MCF 10A (cell line): ENCODE measurements around the gene RPAP2. TPM values are rescaled to one million over a fixed set of nuclear protein-coding genes. Genes with fewer than 3 reads are reported as not detected.
"Not testable (repeated sequence)": the region's sequence is repeated elsewhere in the genome, so short reads cannot be mapped to it uniquely, and the experiment has no call there.

Source experiments
- BruUV-seq: library from RNA; stranded (reverse); fragments of 400-500 nt; replicated peaks from 2 replicates; lab custom pipeline; 2021; lab: Mats Ljungman, UMichigan
- CTCF ChIA-PET: fragments of 300-600 bp; sonication (Branson Sonifier 250); formaldehyde crosslinking; extraction: SDS; loops from one replicate; lab custom pipeline; 2021; ENCODE audit warnings: antibody characterized with exemption, inconsistent platforms; lab: Yijun Ruan, JAX
- POLR2A ChIA-PET: fragments of 300-600, 350-650 bp; sonication (Branson Sonifier 250); formaldehyde crosslinking; extraction: SDS; loops from one replicate; lab custom pipeline; 2020; ENCODE audit warnings: antibody characterized with exemption, inconsistent platforms; lab: Yijun Ruan, JAX
- DNase-seq: peaks from one replicate; pipeline ENCODE4 v3.0.0-alpha.2; 2018; ENCODE audit not compliant: unreplicated experiment
- H3K27ac Mint-ChIP-seq: one replicate; pipeline ENCODE4 v1.8.0; 2022; ENCODE audit warnings: mild to moderate bottlenecking, low read depth, mixed read lengths; ENCODE audit not compliant: unreplicated experiment
- H3K27me3 Mint-ChIP-seq: one replicate; pipeline ENCODE4 v1.8.0; 2022; ENCODE audit warnings: mixed read lengths; ENCODE audit not compliant: insufficient read depth, unreplicated experiment
- H3K36me3 Mint-ChIP-seq: one replicate; pipeline ENCODE4 v1.8.0; 2022; ENCODE audit warnings: mild to moderate bottlenecking, moderate library complexity, mixed read lengths; ENCODE audit not compliant: insufficient read depth, unreplicated experiment
- H3K4me1 Mint-ChIP-seq: one replicate; pipeline ENCODE4 v1.8.0; 2022; ENCODE audit warnings: mixed read lengths; ENCODE audit not compliant: insufficient read depth, unreplicated experiment
- H3K4me3 Mint-ChIP-seq: one replicate; pipeline ENCODE4 v1.8.0; 2022; ENCODE audit warnings: mild to moderate bottlenecking, moderate library complexity, mixed read lengths; ENCODE audit not compliant: unreplicated experiment
- H3K9me3 Mint-ChIP-seq: one replicate; pipeline ENCODE4 v1.8.0; 2022; ENCODE audit warnings: mixed read lengths; ENCODE audit not compliant: unreplicated experiment
- intact Hi-C: fragments of 100-400 bp; cut with micrococcal nuclease; formaldehyde crosslinking; loops from 2 replicates; pipeline ENCODE4 v1.14.1; 2022
- total RNA-seq: library from RNA; stranded (reverse); gene quantifications from 2 replicates; pipeline ENCODE4 v1.2.3, GENCODE V29; 2022
- TF ChIP-seq, protein P1 (sequence below): fragments of 200-600 bp; IDR thresholded peaks from one replicate; pipeline ENCODE4 v1.8.0; 2022; ENCODE audit warnings: antibody characterized with exemption, mild to moderate bottlenecking; ENCODE audit not compliant: unreplicated experiment

Gene RPAP2
- total RNA-seq, 1 experiment from 2014 or later: 26.2 TPM

DNA sequence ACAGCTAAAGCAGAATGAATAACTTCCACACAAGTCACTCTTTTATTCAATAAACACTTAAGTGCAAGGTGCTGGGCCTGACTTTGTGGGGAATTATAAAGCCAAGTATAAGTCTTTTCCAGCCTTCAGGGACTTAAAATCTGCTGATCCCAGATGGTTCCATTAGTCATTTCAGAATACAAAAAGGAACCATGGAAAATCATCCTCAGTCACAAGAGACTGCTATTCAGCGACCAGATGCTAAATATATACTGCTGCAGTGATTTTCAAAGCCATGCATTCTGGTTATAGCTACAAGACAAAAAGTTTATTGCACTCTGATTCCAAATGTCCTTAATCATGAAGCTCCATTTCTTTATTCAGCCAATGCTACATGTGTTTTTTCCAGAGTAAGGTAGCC is 25.8 kb upstream of the RPAP2 start:
- peaks cover 40% of the 10 kb centered on the region for H3K36me3 Mint-ChIP-seq
- TF ChIP-seq, protein P1, sequence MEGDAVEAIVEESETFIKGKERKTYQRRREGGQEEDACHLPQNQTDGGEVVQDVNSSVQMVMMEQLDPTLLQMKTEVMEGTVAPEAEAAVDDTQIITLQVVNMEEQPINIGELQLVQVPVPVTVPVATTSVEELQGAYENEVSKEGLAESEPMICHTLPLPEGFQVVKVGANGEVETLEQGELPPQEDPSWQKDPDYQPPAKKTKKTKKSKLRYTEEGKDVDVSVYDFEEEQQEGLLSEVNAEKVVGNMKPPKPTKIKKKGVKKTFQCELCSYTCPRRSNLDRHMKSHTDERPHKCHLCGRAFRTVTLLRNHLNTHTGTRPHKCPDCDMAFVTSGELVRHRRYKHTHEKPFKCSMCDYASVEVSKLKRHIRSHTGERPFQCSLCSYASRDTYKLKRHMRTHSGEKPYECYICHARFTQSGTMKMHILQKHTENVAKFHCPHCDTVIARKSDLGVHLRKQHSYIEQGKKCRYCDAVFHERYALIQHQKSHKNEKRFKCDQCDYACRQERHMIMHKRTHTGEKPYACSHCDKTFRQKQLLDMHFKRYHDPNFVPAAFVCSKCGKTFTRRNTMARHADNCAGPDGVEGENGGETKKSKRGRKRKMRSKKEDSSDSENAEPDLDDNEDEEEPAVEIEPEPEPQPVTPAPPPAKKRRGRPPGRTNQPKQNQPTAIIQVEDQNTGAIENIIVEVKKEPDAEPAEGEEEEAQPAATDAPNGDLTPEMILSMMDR: no peak
- CTCF ChIA-PET: interaction anchor here (0.6 to 1.2 kb wide), 4 partner anchors 18 to 970 kb away, joined by 3 to 4 read pairs (median 3); no protein-coding TSS in a partner anchor

DNA sequence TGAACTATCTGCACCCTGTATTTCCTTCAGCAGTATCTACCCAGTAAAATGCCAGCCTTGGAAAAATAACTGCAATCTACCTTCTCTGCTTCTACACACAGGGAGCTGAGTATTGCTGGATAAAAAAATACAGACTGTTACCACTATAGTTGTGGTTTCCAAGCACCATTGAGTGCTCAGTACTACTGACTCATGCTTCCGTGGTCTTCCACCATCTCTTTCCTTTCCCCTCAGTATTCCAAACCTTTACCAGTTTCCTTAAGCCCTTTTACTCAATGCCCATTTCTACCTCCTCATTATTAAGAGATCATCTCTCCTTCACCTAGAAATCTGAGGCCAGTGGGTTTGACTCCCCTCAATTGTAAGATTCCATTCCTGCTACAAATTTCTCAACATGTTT is 23.9 kb upstream of the RPAP2 start:
- Mint-ChIP-seq H3K27me3 (no peaks in the 10 kb centered on the region), H3K4me3 (no peak overlapping the region), H3K27ac (no peak overlapping the region), H3K36me3 (peaks cover 46% of the 10 kb centered on the region), H3K4me1 (no peaks in the 10 kb centered on the region), H3K9me3 (no peaks in the 10 kb centered on the region)
- DNase-seq: no peak
- CTCF ChIA-PET: no interaction called here
- POLR2A ChIA-PET: interaction anchor here (0.9 kb wide), 1 partner anchor 11 kb away, joined by 4 read pairs; no protein-coding TSS in a partner anchor
- BruUV-seq: no TSS peak
- intact Hi-C loops: no loop called here
- TF ChIP-seq, protein P1: no peak

More for the DNA sequence above, 25.8 kb upstream of the RPAP2 start:
- no peak overlapping the region for H3K4me3 Mint-ChIP-seq
- POLR2A ChIA-PET: interaction anchor here (0.6 to 1.2 kb wide), 2 partner anchors 18 to 382 kb away, joined by 3 read pairs; no protein-coding TSS in a partner anchor
- H3K27me3 Mint-ChIP-seq: no peaks in the 10 kb centered on the region
- no peaks in the 10 kb centered on the region for H3K9me3 Mint-ChIP-seq
- DNase-seq: no peak
- intact Hi-C loops: no loop called here
- BruUV-seq: no TSS peak
- no peaks in the 10 kb centered on the region for H3K4me1 Mint-ChIP-seq
- no peak overlapping the region for H3K27ac Mint-ChIP-seq

DNA sequence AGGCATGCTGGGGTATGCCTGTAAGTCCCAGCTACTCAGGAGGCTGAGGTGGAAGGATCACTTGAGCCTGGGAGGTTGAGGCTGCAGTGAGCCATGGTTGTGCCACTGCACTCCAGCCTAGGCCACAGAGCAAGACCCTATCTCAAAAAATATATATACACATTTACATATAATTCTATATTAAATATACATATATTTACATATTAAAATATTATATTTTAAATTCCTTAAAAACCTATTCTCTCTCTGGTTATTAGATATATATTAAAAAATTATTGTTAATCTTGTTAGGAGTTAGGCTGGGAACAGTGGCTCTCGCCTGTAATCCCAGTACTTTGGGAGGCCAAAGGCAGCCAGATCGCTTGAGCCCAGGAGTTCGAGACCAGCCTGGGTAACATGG is 22.8 kb upstream of the RPAP2 start:
- DNase-seq: no peak
- CTCF ChIA-PET: interaction anchor here (0.6 kb wide), 1 partner anchor 1556 kb away, joined by 4 read pairs; no protein-coding TSS in a partner anchor
- Mint-ChIP-seq H3K4me3 (no peak overlapping the region), H3K36me3 (peaks cover 55% of the 10 kb centered on the region), H3K9me3 (peaks cover 8% of the 10 kb centered on the region), H3K4me1 (no peaks in the 10 kb centered on the region), H3K27ac (no peak overlapping the region), H3K27me3 (no peaks in the 10 kb centered on the region)
- TF ChIP-seq, protein P1: no peak
- no TSS peak for BruUV-seq
- POLR2A ChIA-PET: interaction anchor here (0.6 kb wide), 1 partner anchor 24 kb away, joined by 3 read pairs; no protein-coding TSS in a partner anchor
- intact Hi-C loops: no loop called here

DNA sequence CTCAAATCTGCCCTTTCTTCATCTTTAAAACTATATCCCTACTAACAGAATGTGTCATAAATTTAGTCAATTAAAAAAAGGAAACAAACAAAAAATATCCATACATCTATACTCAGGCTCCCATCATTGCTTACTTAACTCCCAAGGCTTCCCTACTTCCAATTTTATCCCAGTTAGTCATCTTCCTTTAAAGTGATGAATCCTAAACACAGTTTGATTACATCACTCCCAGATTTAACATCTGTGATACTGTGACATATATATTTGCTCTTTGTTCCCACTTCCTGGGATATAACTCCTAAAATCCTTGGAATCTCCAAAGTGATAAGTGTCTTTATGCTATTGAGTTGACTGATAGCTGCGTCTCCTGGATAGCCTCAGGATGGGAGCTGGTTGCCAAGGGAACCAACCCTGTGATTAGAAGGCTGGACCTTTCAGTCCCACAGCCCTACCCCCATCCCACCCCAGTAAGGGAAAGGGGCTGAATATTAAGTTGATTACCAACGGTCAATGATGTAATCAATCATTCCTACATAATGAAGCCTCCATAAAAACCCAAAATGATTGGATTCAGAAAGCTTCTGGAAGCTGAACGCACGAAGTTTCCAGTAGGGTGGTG is 21.6 kb upstream of the RPAP2 start:
- H3K9me3 Mint-ChIP-seq: peaks cover 11% of the 10 kb centered on the region
- intact Hi-C loops: no loop called here
- peaks cover 64% of the 10 kb centered on the region for H3K36me3 Mint-ChIP-seq
- H3K27ac Mint-ChIP-seq: no peak overlapping the region
- TF ChIP-seq, protein P1: no peak
- H3K27me3 Mint-ChIP-seq: no peaks in the 10 kb centered on the region
- ChIA-PET POLR2A (no interaction called here), CTCF (no interaction called here)
- no peak overlapping the region for H3K4me3 Mint-ChIP-seq
- DNase-seq: peak; percentile 21
- no TSS peak for BruUV-seq
- no peaks in the 10 kb centered on the region for H3K4me1 Mint-ChIP-seq

DNA sequence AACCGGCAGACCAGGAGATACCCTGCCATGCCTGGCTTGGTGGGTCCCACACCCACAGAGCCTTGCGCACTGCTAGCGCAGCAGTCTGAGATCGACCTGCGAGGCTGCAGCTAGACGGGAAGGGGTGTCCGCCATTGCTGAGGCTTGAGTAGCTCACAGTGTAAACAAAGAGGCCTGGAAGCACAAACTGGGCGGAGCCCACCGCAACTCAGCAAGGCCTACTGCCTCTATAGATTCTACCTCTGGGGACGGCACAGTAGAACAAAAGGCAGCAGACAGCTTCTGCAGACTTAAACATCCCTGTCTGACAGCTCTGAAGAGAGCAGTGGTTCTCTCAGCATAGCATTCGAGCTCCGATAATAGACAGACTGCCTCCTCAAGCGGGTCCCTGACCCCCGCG is 19.1 kb upstream of the RPAP2 start:
- H3K4me3 Mint-ChIP-seq, intact Hi-C loops, H3K27ac Mint-ChIP-seq, H3K27me3 Mint-ChIP-seq, DNase-seq, H3K4me1 Mint-ChIP-seq, BruUV-seq: not testable (repeated sequence)
- peaks cover 64% of the 10 kb centered on the region for H3K36me3 Mint-ChIP-seq
- ChIA-PET POLR2A (interaction anchor here (0.6 kb wide), 1 partner anchor 80 kb away, joined by 3 read pairs; no protein-coding TSS in a partner anchor), CTCF (interaction anchor here (0.7 to 1.5 kb wide), 4 partner anchors 9 to 283 kb away, joined by 3 to 4 read pairs (median 3); no protein-coding TSS in a partner anchor)
- H3K9me3 Mint-ChIP-seq: peaks cover 17% of the 10 kb centered on the region

DNA sequence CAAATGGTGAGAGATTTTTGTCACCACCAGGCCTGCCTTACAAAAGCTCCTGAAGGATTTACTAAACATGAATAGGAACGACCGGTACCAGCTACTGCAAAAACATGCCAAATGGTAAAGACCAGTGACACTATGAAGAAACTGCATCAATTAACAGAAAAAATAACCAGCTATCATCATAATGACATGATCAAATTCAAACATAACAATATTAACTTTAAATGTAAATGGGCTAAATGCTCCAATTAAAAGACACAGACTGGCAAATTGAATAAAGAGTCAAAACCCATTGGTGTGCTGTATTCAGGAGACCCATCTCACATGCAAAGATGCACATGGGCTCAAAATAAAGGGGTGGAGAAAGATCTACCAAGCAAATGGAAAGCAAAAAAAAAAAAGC is 17.4 kb upstream of the RPAP2 start:
- CTCF ChIA-PET: interaction anchor here (0.6 to 1.2 kb wide), 3 partner anchors 150 to 995 kb away, joined by 3 to 5 read pairs (median 3); no protein-coding TSS in a partner anchor
- BruUV-seq, intact Hi-C loops, H3K27ac Mint-ChIP-seq, H3K4me3 Mint-ChIP-seq, POLR2A ChIA-PET, H3K4me1 Mint-ChIP-seq, DNase-seq, H3K27me3 Mint-ChIP-seq: not testable (repeated sequence)
- peaks cover 17% of the 10 kb centered on the region for H3K9me3 Mint-ChIP-seq
- H3K36me3 Mint-ChIP-seq: peaks cover 61% of the 10 kb centered on the region
